GM12891 (cell line): ENCODE results near the gene TMTC2.
"Not testable (repeated sequence)": the region's sequence is repeated elsewhere in the genome, so short reads cannot be mapped to it uniquely, and the experiment has no call there.

Source experiments
- DNase-seq: peaks from one replicate; pipeline ENCODE4 v3.0.0; 2011; ENCODE audit warnings: low spot score; ENCODE audit not compliant: insufficient read length
- FAIRE-seq: peaks from 2 replicates; lab custom pipeline; 2011; peaks lifted over from hg19 to GRCh38; lab: Jason Lieb, UNC
- PAX5 ChIP-seq: IDR thresholded peaks from 2 replicates; pipeline ENCODE4 v1.6.1; 2011; ENCODE audit warnings: low read length, moderate library complexity, mild to moderate bottlenecking; ENCODE audit not compliant: insufficient read depth, severe bottlenecking
- POLR2A ChIP-seq: IDR thresholded peaks from 2 replicates; pipeline ENCODE4 v1.6.1; 2011; ENCODE audit warnings: low read depth, low read length, control low read depth
- POLR2AphosphoS5 ChIP-seq: IDR thresholded peaks from 2 replicates; pipeline ENCODE4 v1.6.1; 2011; ENCODE audit warnings: low read depth, low read length, control low read depth
- POU2F2 ChIP-seq: IDR thresholded peaks from 2 replicates; pipeline ENCODE4 v1.6.1; 2011; ENCODE audit warnings: low read depth, mild to moderate bottlenecking, control low read depth, low read length, moderate library complexity
- SPI1 ChIP-seq: IDR thresholded peaks from 2 replicates; pipeline ENCODE4 v1.6.1; 2011; ENCODE audit warnings: low read depth, low read length, control low read depth
- TAF1 ChIP-seq: IDR thresholded peaks from 2 replicates; pipeline ENCODE4 v1.6.1; 2011; ENCODE audit warnings: low read depth, low read length, control low read depth

TMTC2 gene

GRCh38 chr12:82787016-82787415 is 100.3 kb downstream of the TMTC2 start:
- FAIRE-seq, result no peak
- DNase-seq, result no peak
- no peak for TF ChIP-seq POU2F2

- no peak for FAIRE-seq
- TF ChIP-seq POLR2AphosphoS5 (no peak), TAF1 (no peak), SPI1 (no peak), POLR2A (no peak), PAX5 (no peak), POU2F2 (no peak)
- no peak for DNase-seq
Measured at GRCh38 chr12:82788594-82788993, 101.9 kb downstream of the TMTC2 start.

- FAIRE-seq (no peak), DNase-seq (no peak)
- TF ChIP-seq POU2F2 (no peak), PAX5 (no peak), TAF1 (no peak), POLR2AphosphoS5 (no peak), SPI1 (no peak), POLR2A (no peak)
Measured at GRCh38 chr12:82789674-82790073, 103.0 kb downstream of the TMTC2 start.

DNA sequence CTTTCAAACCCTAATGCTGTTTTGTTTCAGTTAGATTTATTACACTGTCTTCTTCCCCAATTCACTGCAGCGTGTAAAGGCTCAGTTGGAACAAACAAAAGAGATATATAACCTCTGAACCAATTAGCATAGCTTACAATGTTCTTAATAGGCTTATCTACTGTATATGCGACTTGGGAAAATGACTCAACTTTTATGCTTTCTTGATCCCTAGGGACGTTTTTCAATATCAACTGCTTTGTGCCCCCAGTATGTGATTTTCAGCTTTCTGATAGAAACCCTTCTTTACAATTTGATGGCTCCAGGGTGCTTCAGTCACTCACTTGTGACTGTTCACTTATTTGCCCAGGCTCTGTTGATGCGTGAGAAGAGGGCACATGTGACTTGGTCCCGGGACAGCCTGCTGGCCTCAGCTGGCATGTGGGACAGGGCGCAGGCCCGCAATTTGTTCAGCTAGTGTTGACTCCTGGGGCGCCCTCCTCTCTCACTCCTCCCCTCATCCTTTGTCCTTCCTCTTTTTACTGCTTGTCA is 107.1 kb downstream of the TMTC2 start:
- TF ChIP-seq SPI1 (no peak), POU2F2 (no peak), TAF1 (no peak), PAX5 (no peak), POLR2A (no peak)
- FAIRE-seq (no peak), DNase-seq (no peak)

GRCh38 chr12:82797480-82797879 is 110.8 kb downstream of the TMTC2 start:
- TF ChIP-seq POLR2AphosphoS5 (no peak), POU2F2 (no peak), PAX5 (no peak), TAF1 (no peak), POLR2A (no peak)
- DNase-seq (no peak), FAIRE-seq (no peak)

DNA sequence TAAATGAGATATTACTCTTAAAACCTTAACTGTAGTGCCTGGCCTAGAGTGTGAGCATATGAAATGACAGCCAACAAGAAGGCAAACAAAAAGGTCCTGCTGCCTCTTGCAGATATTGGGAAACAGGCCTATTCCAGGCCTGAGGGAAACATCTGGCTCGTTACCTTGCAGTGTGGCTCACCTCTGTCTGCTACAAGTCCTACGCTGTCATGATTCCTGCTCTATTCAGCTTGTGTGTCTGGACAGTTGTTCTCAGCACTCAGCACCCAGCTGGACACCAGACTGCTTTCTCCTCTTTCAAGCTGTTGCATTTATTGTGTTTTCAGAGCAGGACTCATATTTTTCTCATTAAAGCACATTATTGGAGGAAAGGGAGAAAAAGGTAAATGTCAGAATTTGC is 113.5 kb downstream of the TMTC2 start:
- FAIRE-seq, result no peak
- no peak for DNase-seq
- no peak for TF ChIP-seq TAF1
- TF ChIP-seq PAX5, result no peak

- no peak for TF ChIP-seq POLR2A
- no peak for TF ChIP-seq TAF1
- no peak for TF ChIP-seq POLR2AphosphoS5
- no peak for TF ChIP-seq SPI1
- no peak for TF ChIP-seq POU2F2
- TF ChIP-seq PAX5, result no peak
- FAIRE-seq (no peak), DNase-seq (no peak)
Measured at GRCh38 chr12:82801951-82802610, 115.4 kb downstream of the TMTC2 start.

GRCh38 chr12:82803201-82803600 is 116.5 kb downstream of the TMTC2 start:
- DNase-seq (no peak), FAIRE-seq (no peak)
- TF ChIP-seq TAF1 (no peak), POLR2A (no peak), POLR2AphosphoS5 (no peak), PAX5 (no peak), SPI1 (no peak), POU2F2 (no peak)

- FAIRE-seq (no peak), DNase-seq (no peak)
- TF ChIP-seq SPI1 (no peak), PAX5 (no peak), TAF1 (no peak)
Measured at GRCh38 chr12:82804601-82805000, 117.9 kb downstream of the TMTC2 start.

- FAIRE-seq, result not testable (repeated sequence)
Measured at GRCh38 chr12:82805004-82805403, 118.3 kb downstream of the TMTC2 start.

DNA sequence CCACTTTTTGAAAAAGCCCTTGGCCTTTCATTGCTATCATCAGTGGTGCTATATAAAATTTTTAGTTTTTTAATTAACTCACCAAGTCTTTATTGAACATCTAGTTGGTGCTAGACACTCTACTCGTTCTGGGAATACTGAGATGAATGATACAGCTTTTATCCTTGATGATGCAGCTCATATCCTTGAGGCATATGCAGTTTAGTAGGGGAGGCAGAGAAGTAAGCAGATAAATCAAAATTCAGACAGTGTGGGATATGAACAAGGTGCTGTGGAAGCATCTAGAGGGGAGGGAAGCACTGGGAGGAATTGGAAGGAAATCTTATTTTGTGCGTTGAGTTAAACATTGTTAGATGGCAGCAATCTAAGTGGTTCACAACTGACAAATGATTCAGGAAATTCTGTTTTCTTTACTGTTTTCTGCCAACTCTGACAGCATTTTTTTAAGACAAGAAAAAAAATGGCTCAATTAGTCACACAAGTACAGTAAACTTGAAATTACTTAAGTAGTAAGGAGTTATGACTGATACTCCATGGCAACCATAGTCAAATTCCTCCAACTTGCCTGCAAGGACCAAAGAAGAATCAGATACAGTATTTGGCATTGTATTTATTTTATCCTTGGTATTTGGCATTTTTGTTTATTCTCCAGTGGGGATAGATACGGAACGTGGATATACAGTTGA is 119.2 kb downstream of the TMTC2 start:
- TF ChIP-seq POLR2AphosphoS5 (no peak), PAX5 (no peak), SPI1 (no peak), POLR2A (no peak), POU2F2 (no peak), TAF1 (no peak)
- DNase-seq, result no peak
- FAIRE-seq, result no peak

More at GRCh38 chr12:82805004-82805403, 118.3 kb downstream of the TMTC2 start:
- not testable (repeated sequence) for DNase-seq
